Measurements from ENCODE around the gene SPAG8. TPM values are rescaled to one million over a fixed set of nuclear protein-coding genes. Genes with fewer than 3 reads are reported as not detected.
A peak's percentile ranks its signal among the peaks of the same experiment; 100 is the strongest.

SPAG8 gene
- total RNA-seq, 1 experiment from 2014 or later, result 0.47 TPM

DNA sequence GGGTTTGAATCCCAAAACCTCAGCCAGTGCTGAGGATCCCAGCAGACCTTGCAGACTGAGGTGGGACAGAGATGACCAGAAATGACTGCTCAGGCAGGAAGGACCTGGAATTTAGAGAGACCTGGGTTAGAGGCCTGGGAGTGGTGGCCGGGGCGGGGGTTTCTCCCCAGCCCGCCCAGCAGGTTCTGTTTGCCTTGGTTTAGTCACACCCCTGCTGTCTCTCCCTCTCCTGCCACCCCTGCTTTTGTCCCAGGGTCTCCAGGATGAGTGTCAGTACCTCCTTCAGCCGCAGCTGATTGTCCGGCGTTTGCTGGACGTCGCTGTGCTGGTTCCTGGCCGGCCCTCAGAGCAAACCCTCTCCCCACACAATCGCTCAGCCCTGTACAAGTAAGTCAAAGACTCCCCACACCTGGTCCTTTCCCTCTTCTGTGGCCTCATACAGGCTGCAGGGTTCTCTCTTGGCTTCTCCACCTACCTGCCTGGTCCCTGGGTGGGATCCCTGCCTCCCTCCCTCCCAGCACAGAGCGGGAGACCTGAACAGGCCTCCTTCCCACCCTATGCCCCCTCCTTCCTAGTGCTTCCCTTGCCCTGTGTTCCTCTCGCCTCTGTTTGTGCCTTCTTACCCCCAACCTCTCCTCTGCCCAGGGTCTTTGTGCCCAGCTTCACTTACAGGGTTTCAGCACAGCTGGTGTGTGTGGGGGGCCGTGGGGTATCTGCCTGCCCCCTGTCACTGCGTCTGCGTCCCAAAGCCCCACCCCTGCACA, 29.0 kb upstream of the SPAG8 start:
- no peak for DNase-seq (ENCODE audit: extremely low read depth, low read depth)

DNA sequence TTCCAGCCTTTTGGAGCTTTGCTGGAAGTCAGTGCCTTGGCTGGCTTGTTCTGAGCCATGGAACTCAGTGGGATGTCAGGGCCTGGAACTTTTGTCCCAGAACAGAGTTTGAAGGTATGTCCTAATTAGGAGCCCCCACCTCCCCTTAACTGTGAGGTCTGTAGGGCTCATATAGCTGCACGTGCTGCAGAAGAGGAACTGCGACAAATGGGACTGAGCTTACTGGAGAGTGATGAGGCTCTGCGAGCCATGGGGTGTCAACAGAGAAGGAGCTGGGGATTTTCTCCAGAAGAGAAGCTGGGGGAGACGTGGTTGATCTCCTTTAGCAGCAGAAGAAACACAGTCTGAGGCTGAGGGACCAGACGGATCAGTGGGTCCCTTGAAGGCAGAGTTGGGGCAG, 27.9 kb upstream of the SPAG8 start:
- no peak for DNase-seq (ENCODE audit: extremely low read depth, low read depth)

- no peak for DNase-seq (ENCODE audit: extremely low read depth, low read depth)
Observed at GRCh38 chr9:35836595-35836994, 24.5 kb upstream of the SPAG8 start.

DNA sequence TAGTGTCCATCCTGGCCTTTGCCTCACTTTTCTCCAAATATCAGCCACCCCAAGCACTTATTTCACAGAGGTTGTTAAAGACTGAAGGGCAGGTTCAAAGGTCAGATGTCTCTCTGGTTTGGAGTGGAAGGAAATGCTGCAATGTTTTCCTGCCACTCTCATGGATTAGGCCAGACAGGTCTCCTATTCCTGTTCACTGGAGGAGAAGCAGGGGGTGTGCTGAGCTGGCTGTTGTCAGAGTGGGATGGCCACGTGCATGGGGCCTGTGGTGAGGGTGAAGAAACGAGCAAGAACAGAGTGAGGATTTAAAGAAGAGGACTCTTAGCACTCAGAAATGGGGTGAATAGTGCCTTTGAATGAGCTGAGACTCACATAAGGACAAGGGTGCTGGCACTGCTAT, 23.7 kb upstream of the SPAG8 start:
- no peak for DNase-seq (ENCODE audit: extremely low read depth, low read depth)

DNA sequence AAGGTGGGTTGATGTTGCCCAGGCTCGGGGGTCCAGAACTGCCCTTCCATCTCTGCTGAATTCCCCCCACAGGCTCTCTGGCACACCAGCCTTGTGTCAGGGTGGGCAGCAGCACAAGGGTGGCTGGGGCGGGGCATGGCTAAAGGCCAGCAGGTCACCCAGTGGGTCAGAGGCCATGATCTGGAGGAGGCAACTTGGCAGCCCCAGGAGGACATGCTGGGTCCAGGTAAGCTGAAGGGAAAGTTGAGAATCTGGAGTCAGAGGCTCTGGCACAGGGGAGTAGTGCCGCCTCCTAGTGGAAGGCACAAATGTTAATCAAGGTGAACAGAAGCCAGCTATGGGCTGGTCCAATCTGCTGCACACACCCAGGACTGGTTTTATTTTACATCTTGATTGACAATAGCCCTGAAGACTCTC, 23.2 kb upstream of the SPAG8 start:
- DNase-seq (ENCODE audit: extremely low read depth, low read depth), result no peak

DNA sequence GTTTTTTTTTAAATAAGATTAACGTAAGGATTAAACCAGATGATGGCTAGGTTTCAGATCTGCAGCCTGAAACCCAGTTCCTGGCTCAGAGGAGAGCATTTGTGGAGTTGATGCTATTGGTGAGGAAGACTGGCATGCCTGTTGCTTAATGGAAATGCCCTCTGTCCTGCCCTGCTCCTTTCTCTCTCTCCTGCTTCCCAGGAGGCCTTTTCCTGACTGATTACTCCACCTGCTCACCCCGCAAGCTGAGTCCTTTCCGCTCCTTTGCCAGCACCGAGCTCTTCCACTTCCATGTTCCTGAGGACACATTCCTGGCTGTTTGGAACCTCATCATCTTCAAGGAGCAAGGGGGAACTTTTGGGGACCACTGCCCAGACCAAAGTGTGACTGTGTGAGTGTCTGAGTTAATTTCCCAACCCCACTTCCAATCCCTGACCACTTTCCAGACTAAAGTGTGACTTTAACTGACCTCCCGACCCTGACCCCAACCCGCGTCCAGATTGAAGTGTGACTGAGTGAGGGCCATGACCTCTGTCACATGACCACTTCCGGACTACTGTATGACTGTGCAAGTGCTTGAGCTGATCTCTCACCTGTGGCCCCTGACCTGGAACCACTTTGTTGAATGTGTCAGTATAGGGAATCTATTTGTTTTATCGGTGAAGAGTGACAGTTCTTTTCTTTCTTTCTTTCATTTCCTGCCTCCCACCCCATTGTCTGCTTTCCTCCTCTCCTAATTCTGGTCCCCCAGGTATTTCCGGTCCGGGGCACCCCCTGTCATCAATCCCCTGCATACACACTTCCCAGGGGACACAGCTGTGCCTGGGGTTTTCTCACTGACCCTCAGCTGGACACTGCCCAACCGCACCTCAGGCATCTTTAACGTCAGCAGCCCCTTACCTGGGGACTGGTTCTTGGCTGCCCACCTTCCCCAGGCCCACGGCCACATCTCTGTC, 22.5 kb upstream of the SPAG8 start:
- no peak for DNase-seq (ENCODE audit: extremely low read depth, low read depth)

GRCh38 chr9:35832814-35833213, 20.8 kb upstream of the SPAG8 start:
- no peak for DNase-seq (ENCODE audit: extremely low read depth, low read depth)

DNA sequence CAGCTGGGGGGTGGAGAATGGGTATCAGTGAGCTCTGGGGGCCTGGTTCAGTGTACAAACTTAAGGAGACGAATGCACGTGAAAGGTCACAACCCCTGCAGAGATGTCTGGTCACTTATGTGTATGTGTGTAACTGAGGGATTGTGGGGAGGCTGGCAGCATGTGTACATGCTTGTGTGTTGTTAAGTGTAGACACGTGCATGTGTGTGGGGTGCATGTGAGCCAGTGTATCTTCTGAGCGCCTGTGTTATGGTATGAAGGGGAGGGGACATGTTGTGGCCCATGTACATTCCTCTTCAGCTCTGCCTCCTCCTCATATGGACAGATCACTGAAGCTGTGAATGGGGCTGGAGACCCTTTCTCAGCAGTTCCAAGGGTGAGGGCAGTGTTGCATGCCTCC, 19.0 kb upstream of the SPAG8 start:
- no peak for DNase-seq (ENCODE audit: extremely low read depth, low read depth)

GRCh38 chr9:35829764-35830096, 17.7 kb upstream of the SPAG8 start:
- no peak for DNase-seq (ENCODE audit: extremely low read depth, low read depth)

DNA sequence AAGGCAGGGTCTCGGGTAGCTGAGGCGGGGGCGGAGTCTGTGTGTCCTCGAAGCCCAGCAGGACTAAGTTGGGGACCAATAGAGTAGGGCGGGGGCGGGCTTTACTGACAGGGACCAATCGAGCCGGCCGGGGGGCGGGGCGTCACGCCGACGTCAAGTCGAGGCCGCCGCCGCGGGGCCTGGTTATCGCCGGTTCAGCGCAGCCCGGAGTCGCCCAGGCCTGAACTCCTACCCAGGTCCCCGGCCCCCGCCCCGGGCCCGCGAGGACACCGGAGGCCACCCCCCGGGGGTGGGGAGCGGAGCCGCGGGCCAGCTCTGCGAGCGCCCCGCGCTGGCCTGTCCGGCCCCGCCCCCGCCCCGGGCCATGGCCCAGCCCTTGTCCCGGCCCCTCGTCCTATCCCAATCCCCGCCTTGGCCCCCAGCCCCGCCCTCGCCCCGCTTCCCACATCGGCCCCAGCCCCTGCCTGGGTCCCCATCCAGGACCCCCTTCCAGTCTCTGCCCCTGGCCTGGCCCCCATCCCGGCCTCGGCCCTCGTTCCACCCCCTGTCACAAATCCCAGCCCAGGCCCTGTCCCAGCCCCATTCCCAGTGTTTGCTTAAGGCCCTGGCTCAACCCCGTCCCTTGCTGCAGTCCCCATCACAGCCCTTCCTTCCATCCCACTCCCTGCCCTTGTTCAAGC, 17.2 kb upstream of the SPAG8 start, which contains the start of gene TMEM8B:
Gene TMEM8B (plus strand): TSS at position 145 of the 680 bp plus-strand sequence. CDS start 220 bp downstream, at position 365.
- peak; percentile 80 for DNase-seq (ENCODE audit: extremely low read depth, low read depth)

- no peak for DNase-seq (ENCODE audit: extremely low read depth, low read depth)
Observed at GRCh38 chr9:35828716-35829083, 16.6 kb upstream of the SPAG8 start, which contains the start of gene FAM221B. TSS of gene FAM221B (minus strand) at chr9:35828732. CDS start at chr9:35826161, 2,571 bp downstream.

GRCh38 chr9:35827486-35827885, 15.4 kb upstream of the SPAG8 start:
- no peak for DNase-seq (ENCODE audit: extremely low read depth, low read depth)

DNA sequence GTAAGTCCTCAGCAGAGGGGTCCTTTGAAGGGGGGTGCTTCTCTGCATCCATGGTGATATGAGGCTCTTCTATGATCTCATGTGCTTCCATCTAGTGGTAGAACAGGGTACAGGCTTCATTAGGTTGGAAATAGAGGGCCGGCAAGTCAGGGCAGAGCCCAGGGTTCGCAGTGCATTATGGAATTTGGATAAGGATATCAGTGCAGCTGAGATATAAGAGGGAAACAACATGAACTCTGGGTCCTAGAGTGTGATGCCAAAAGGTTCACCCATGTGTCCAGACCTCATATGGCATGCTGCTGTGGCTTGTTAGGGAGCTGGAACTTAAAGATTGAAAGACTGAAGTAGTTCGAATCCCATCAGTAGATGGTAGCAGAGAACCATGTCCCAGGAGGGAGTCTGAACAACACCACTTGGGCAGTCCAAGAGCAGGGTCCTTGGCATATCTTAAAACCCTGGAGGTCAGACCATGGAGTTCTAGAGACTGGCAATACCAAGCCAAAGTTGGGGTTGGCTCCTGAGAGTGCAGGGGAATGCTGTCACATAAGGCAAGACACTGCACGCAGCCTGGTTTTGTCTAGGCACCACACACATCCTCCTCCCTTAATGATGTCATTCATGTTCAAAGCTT, 14.1 kb upstream of the SPAG8 start:
- DNase-seq (ENCODE audit: extremely low read depth, low read depth), result peak; percentile 36

DNA sequence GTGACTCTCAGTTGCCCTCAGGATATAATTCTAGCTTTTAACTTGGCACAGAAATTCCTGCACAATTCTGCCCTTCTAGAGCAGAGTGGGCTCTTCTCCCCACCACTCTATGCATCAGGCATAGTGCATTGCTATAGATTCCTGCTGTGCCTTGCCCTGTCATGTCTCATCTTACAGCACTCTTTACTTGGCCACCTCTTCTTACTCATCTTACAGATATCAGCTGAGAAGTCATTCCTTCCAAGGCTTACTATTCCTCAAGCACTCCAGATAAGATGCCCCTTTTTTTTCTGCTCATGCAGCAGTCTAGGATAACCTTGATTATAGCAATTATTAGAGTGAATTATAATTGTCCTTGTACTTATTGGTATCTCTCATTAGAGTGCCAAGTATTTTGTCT, 10.9 kb upstream of the SPAG8 start:
- no peak for DNase-seq (ENCODE audit: extremely low read depth, low read depth)

GRCh38 chr9:35820076-35820475, 8.0 kb upstream of the SPAG8 start:
- DNase-seq (ENCODE audit: extremely low read depth, low read depth), result no peak

DNA sequence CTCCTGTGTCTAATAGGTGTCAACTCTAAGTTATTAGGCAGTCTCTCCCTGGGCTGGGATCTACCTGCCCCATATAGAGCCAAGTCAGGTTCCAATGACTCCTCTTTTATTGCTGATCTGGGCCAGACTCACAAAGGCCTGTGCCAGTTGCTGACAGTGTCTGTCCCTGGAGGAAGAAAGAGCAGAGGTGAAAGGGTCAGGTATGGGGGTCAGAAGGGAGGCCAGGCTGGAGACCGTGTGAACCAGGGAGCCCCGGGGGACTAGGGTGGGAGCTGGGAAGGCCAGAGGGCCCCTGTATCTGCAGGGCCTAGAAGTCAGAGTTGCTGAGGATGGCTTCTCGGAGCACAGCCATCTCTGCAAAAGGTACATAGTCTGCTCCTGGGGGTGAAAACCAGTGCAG, 6.3 kb upstream of the SPAG8 start:
- DNase-seq (ENCODE audit: extremely low read depth, low read depth), result no peak

GRCh38 chr9:35816708-35817107, 4.6 kb upstream of the SPAG8 start:
- DNase-seq (ENCODE audit: extremely low read depth, low read depth), result no peak

DNA sequence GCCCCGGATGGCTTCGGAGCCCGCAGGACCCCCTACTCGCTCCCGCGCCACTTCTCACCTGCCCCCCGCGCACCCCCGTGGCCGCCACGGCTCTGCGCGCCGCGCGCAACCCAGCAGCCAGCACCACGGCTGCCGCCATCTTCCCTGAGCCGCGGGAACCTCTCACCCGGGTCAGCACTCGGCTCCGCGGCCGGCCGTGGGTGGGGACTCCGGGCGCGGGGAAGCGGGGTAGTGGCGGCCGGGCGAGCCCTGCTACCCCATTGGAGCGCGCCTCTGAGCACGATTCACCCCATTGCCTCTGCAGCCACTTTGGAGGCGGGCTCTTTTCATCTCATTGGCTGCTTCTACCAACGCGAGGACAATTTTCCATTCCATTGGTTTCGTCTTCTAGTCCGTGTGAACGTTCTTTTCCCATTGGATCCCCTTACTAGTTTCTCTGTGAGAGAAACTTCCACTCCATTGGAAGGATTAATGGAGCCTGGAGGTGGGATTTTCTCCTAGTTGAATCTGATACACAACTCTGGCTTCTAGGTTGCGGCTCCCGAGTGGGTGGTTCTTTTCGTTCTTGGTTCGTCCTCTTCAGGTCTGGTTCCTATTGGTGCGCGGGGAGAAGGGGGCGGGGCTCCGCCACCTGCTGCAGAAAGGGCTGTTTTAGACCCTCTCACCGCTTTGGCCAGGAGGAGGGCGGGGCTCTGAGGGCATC, 2.9 kb upstream of the SPAG8 start, which contains the start of gene HINT2:
Gene HINT2 (minus strand): TSS at position 202 of the 703 bp plus-strand sequence. CDS start 63 bp downstream, at position 139.
- DNase-seq (ENCODE audit: extremely low read depth, low read depth), result peak; percentile 96

GRCh38 chr9:35814106-35814840, 2.2 kb upstream of the SPAG8 start:
- peak; percentile 25 for DNase-seq (ENCODE audit: extremely low read depth, low read depth)
